HL-60 (cell line): Measurements from ENCODE around the gene SFXN5.

Experiments
- CTCF ChIP-seq: IDR thresholded peaks from one replicate; pipeline ENCODE4 v1.5.1; 2011; ENCODE audit warnings: low read length, control low read depth, inconsistent platforms; ENCODE audit not compliant: insufficient read depth
- GABPA ChIP-seq: IDR thresholded peaks from 2 replicates; pipeline ENCODE4 v1.6.1; 2012; ENCODE audit warnings: low read depth
- POLR2AphosphoS5 ChIP-seq: IDR thresholded peaks from 2 replicates; pipeline ENCODE4 v1.6.1; 2012; ENCODE audit warnings: low read depth
- REST ChIP-seq: IDR thresholded peaks from 2 replicates; pipeline ENCODE4 v1.6.1; 2012; ENCODE audit warnings: low read depth; ENCODE audit not compliant: insufficient replicate concordance
- SPI1 ChIP-seq: IDR thresholded peaks from 2 replicates; pipeline ENCODE4 v1.6.1; 2012; ENCODE audit warnings: low read depth, mild to moderate bottlenecking, borderline replicate concordance

DNA sequence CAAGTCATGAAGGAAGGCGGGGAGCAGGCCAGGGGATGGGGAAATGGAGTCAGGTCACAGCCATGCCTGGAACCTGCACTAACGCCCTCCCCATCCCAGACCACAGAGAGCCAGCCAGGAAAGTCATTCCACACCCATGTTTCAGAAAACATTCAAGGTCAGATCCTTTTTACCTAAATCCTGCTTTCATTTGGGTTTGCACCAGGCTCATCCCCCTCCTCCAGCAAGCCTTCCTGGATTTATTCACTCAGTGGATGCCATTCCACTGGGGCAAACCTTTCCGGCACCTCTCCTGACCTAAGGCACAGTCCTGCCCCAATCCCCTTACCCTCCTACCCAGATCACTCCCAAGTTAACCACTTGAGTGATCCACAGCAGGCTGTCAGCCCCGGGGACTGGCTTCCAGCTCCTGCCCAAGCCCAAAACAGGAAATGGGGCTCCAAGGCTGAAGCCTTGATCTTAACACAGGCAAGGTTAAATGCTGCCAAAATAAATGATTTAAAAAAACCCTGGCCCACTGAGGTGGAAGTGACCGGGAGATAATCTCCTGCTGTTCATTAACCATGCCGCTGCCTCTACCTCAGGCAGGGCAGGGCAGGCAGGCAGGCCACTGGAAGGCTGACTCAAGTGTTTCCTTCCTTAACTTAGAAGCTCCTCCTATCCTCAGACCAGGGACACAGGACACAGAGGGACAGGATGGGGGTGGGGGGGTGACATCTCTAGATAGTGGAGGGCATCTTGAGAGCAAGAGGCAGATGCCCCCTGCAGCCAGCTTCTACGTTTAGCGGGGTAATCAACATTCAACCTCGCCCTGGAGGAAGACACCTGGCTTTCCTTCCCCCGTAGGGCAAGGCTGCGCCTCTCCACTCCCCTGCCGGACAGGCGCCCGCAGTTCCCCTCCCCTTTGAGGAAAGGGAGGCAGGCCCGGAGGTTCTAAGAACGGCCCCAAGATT lies 39.8 kb upstream of the SFXN5 start:
- no peak for TF ChIP-seq CTCF
- TF ChIP-seq REST = no peak
- no peak for TF ChIP-seq POLR2AphosphoS5
- TF ChIP-seq GABPA = no peak
- no peak for TF ChIP-seq SPI1
